AG04450 (cell line): ENCODE measurements around the gene EVC2. TPM values are rescaled to one million over a fixed set of nuclear protein-coding genes. Genes with fewer than 3 reads are reported as not detected.

Source experiments
- CTCF ChIA-PET: fragments of 300-600, 350-600 bp; formaldehyde crosslinking; extraction: SDS; loops from one replicate; lab custom pipeline; 2022; ENCODE audit warnings: antibody characterized with exemption, inconsistent platforms; lab: Charles Lee
- POLR2A ChIA-PET: fragments of 350-600 bp; formaldehyde crosslinking; extraction: SDS; loops from one replicate; lab custom pipeline; 2021; ENCODE audit warnings: antibody characterized with exemption, inconsistent platforms; lab: Yijun Ruan, JAX
- DNase-seq: peaks from one replicate; pipeline ENCODE4 v3.0.0-alpha.2; 2011; ENCODE audit warnings: low read depth, low spot score
- H3K27ac ChIP-seq: one replicate; pipeline ENCODE4 v1.5.1; 2012; ENCODE audit warnings: low read depth, low read length, control low read depth
- H3K27me3 ChIP-seq: one replicate; pipeline ENCODE4 v1.6.0; 2012; ENCODE audit warnings: low read length; ENCODE audit not compliant: control insufficient read depth, insufficient read depth
- H3K4me3 ChIP-seq: 2 replicates; pipeline ENCODE4 v1.5.1; 2011; ENCODE audit warnings: mild to moderate bottlenecking, low read depth, low read length, control low read depth
- H3K9me3 ChIP-seq: 2 replicates; pipeline ENCODE4 v1.5.1; 2012; ENCODE audit warnings: low read length; ENCODE audit not compliant: control insufficient read depth, insufficient read depth
- polyA plus RNA-seq: library from polyadenylated mRNA; depleted of rRNA; stranded (reverse); fragments of >200 nt; gene quantifications from 2 replicates; pipeline ENCODE4 v1.2.3, GENCODE V29; 2011
- TF ChIP-seq, protein P1 (sequence below): IDR thresholded peaks from 2 replicates; pipeline ENCODE4 v1.5.1; 2011; ENCODE audit warnings: low read depth, low read length, control low read depth, inconsistent platforms

EVC2 gene
- polyA plus RNA-seq, 1 experiment, result 2.1 TPM

DNA sequence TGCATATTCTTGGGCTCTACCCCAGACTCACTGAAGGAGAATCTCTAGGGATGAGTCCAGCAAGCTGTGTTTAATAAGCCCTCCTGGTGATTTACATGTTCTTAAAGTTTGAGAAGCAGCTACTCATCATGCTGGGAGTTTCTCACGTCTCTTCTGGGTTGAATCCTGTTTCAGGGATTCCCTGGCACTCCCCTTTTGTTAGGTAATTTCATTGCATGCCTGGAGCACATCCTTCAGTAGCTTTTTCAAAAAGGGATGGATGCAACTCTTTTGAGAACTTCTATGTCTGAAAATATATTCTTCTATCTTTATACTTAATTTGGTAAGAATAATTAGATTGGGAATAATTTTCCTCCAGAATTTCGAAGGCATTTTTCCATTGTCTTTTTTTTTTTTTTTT, 7.0 kb upstream of the EVC2 start:
- no peak for DNase-seq
- POLR2A ChIA-PET, result interaction anchor here (0.7 kb wide), 1 partner anchor 960 kb away, joined by 6 read pairs; no protein-coding TSS in a partner anchor
- H3K9me3 ChIP-seq, result peaks cover 6% of the 10 kb centered on the region
- TF ChIP-seq, protein P1, sequence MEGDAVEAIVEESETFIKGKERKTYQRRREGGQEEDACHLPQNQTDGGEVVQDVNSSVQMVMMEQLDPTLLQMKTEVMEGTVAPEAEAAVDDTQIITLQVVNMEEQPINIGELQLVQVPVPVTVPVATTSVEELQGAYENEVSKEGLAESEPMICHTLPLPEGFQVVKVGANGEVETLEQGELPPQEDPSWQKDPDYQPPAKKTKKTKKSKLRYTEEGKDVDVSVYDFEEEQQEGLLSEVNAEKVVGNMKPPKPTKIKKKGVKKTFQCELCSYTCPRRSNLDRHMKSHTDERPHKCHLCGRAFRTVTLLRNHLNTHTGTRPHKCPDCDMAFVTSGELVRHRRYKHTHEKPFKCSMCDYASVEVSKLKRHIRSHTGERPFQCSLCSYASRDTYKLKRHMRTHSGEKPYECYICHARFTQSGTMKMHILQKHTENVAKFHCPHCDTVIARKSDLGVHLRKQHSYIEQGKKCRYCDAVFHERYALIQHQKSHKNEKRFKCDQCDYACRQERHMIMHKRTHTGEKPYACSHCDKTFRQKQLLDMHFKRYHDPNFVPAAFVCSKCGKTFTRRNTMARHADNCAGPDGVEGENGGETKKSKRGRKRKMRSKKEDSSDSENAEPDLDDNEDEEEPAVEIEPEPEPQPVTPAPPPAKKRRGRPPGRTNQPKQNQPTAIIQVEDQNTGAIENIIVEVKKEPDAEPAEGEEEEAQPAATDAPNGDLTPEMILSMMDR, result no peak
- H3K27me3 ChIP-seq, result no peaks in the 10 kb centered on the region
- no peak overlapping the region for H3K4me3 ChIP-seq
- CTCF ChIA-PET, result interaction anchor here (0.7 to 1.3 kb wide), 2 partner anchors 74 to 98 kb away, joined by 4 read pairs; no protein-coding TSS in a partner anchor
- H3K27ac ChIP-seq, result no peak overlapping the region

DNA sequence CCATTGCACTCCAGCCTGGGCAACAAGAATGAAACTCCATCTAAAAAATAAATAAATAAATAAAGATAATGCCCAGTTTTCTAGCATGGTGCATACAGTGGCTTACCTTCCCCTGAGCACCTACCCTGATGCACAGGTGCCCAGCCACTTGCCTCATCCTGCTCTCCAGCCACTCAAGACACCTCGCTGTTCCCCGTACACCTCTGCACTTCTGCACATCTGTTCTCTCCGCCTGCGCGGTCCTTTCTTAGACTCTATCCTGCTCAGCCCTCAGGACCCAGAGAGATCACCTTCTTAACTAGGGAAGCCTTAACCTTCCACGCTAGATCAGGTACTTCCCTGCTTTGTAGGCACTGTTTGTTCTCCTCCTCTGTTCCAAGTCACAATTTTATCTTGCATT, 5.5 kb upstream of the EVC2 start:
- no peak overlapping the region for H3K27ac ChIP-seq
- no peaks in the 10 kb centered on the region for H3K27me3 ChIP-seq
- CTCF ChIA-PET, result no interaction called here
- H3K9me3 ChIP-seq, result peaks cover 6% of the 10 kb centered on the region
- POLR2A ChIA-PET, result interaction anchor here (0.7 kb wide), 1 partner anchor 10 kb away, joined by 7 read pairs; no protein-coding TSS in a partner anchor
- DNase-seq, result no peak
- TF ChIP-seq, protein P1, result no peak
- H3K4me3 ChIP-seq, result no peak overlapping the region

DNA sequence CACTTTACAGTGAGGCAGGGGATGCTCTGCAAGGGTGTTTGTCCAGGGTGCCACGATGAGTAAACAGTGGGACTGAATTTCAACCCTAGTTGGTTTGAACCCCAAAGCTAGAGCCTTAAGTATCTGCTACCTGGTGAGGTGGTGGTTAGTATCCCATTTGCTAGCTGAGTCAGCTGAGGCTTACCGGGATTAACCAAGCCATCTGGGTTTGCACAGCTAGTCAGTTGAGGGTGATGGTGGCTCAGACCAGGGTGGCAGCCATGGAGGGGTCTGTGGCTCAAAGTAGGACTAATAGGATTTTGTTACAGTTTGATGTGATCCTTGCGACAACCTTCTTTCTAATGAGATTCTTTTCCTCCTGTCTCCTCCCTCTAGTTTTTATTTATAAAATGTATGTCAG, 4.6 kb upstream of the EVC2 start:
- Histone ChIP-seq H3K27me3 (no peaks in the 10 kb centered on the region), H3K9me3 (peaks cover 6% of the 10 kb centered on the region), H3K4me3 (peak overlapping the region; percentile 91), H3K27ac (no peak overlapping the region)
- ChIA-PET POLR2A (no interaction called here), CTCF (no interaction called here)
- TF ChIP-seq, protein P1, result no peak
- DNase-seq, result no peak

DNA sequence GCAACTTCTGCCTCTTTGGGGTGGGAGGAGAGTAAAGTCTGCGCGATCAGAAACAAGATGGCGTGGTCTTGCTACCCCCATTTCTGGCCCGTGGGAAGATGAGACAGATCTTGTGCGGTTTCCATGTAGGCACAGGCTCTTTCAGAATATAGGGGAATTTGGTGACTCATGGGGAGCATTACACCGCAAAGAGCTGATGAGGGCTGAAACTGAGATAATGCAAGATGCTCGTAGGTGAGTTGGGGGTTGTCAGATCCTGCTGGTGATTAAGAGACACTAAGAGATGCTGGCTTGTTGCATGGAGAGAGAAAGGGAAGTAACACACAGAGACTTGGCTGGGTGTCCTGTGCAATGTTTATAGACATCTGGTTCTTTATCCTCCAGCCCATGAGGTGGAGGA, 4.2 kb upstream of the EVC2 start:
- DNase-seq, result no peak
- Histone ChIP-seq H3K27ac (peak overlapping the region; percentile 58), H3K9me3 (peaks cover 6% of the 10 kb centered on the region), H3K27me3 (no peaks in the 10 kb centered on the region), H3K4me3 (peak overlapping the region; percentile 91)
- ChIA-PET POLR2A (no interaction called here), CTCF (no interaction called here)
- TF ChIP-seq, protein P1, result no peak

DNA sequence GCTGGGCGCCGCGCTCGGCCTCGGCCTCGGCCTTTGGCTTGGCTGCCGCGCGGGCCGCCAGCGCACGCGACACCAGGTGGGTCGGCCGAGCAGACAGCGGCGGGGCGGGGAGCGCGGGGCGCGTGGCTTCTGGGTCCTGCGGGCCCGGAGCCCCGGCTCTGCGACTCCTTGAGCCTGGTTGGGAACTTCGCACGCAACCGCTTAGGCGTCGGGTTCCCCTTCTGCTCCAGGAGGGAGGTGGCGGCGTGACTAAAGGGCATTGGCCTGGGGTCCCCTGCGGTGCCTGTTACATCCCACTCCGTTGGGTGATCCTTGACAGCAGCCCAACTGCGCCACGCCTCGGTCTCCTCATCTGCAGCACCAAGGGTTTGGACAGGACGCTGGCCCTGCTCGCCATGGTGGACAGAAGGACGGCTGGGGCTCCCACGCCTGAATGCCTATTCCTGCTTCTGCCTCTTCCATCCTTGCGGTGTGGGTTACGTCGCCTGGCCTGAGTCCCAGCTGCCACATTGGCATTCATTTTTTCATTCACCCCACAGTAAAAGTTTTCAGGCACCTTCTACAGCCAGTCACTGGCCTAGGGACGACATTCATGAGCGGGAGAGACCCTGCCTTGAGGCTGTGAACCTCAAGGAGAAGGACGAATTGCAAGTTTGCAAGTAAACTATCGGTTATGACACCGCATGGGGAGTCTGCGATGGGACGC, 3.3 kb upstream of the EVC2 start:
- Histone ChIP-seq H3K27ac (peak overlapping the region; percentile 58), H3K9me3 (peaks cover 6% of the 10 kb centered on the region), H3K4me3 (peak overlapping the region; percentile 91), H3K27me3 (no peaks in the 10 kb centered on the region)
- ChIA-PET POLR2A (no interaction called here), CTCF (interaction anchor here (0.5 to 2.9 kb wide), 4 partner anchors 7 to 680 kb away, joined by 3 to 16 read pairs (median 6); no protein-coding TSS in a partner anchor)
- DNase-seq, result no peak
- TF ChIP-seq, protein P1, result no peak
